Tibial artery (tissue), 4 donors: Measurements from ENCODE around the gene FOXRED2.
"Not testable (repeated sequence)": the region's sequence is repeated elsewhere in the genome, so short reads cannot be mapped to it uniquely, and the experiment has no call there.

Experiments used
- DNase-seq, 2 donors: peaks; one replicate each; pipeline ENCODE4 v3.0.0-alpha.2; 2019
- H3K27ac ChIP-seq, 2 donors: fragments of 200-600 bp; sonication (generic) in 1 of 2; 1 replicate in 1 of 2; 2 replicates in 1 of 2; pipeline ENCODE4 v1.5.1; 2018 to 2019; ENCODE audit warnings: mild to moderate bottlenecking in 1 of 2
- H3K27me3 ChIP-seq, 2 donors: fragments of 200-600 bp; sonication (generic) in 1 of 2; one replicate each; pipeline versions ENCODE4 v1.5.1 to v1.6.0; 2016 to 2019
- H3K36me3 ChIP-seq, 3 donors: fragments of 200-600 bp; sonication (generic) in 2 of 3; one replicate each; pipeline ENCODE4 v1.5.1; 2016 to 2019; ENCODE audit warnings: mild to moderate bottlenecking in 2 of 3
- H3K4me1 ChIP-seq, 4 donors: fragments of 200-600 bp; sonication (generic) in 2 of 4; 1 replicate in 3 of 4; 2 replicates in 1 of 4; pipeline ENCODE4 v1.5.1; 2016 to 2019
- H3K4me3 ChIP-seq, 2 donors: fragments of 200-600 bp; sonication (generic) in 1 of 2; 1 replicate in 1 of 2; 2 replicates in 1 of 2; pipeline ENCODE4 v1.5.1; 2018 to 2019; ENCODE audit warnings: mild to moderate bottlenecking in 2 of 2
- H3K9me3 ChIP-seq, 3 donors: fragments of 200-600 bp; sonication (generic) in 1 of 3; one replicate each; pipeline ENCODE4 v1.5.1; 2016 to 2019
- intact Hi-C: fragments of 100-400 bp; cut with DNase I; formaldehyde crosslinking; loops from one replicate; pipeline ENCODE4 v1.15.0; 2023; ENCODE audit warnings: low total_unique reads
- TF ChIP-seq, protein P1 (sequence below), 2 experiments: fragments of 200-600 bp in 1 of 2; fragments of 450-650 bp in 1 of 2; IDR thresholded peaks; one replicate each; pipeline ENCODE4 v1.5.1; 2017 to 2019; ENCODE audit warnings: antibody characterized with exemption in 2 of 2, mild to moderate bottlenecking in 1 of 2, moderate library complexity in 1 of 2

The FOXRED2 gene

DNA sequence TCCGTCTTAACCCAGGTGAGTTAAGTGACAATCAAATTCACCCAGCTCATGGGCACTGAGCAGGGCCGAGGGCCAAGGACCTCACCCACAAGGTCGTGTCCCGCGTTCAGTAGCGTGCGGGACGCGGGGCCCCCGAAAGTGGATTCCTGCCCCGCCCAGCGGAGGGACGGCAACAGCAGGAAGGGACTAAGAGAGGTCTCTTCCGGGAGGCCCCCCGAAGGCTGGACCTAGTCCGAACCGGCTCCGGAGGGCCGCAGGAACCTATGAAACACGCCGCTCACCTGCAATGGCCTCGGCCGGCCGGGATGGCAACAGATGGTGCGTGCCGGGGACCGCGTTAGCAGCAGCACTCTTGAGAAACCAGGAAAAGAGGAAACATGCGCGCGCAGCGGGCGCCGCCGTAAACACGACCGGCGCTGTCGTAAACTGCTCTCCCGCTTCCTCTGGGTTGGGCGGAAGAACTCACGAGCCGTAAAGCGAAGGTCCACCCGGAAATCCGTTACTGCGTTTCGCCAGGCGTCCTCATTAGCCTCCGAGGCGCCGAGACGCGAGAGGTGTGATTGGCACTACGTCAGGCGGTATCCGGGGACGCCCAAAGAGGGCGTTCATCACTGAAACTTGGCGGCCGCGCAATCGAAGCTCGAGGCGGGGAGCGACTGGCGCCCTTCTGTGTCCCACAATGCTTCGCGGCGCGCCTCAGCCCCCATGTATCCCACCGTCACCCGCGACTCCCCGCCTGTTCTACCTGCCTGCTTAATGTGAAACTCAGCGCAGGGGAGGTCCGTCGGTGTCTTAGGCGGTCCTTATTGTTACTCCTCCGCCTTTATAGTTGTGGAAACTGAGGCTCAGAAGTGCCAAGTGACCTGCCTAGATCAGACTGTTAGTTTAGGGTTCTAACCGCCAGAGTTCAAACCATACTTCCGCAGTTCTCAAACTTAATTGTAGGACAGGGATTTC, 22.2 kb upstream of the FOXRED2 start, which contains the start of gene EIF3D:
Gene EIF3D (minus strand): TSS at position 372 of the 957 bp plus-strand sequence. CDS start 3,045 bp downstream, outside the sequence.
- TF ChIP-seq, protein P1, sequence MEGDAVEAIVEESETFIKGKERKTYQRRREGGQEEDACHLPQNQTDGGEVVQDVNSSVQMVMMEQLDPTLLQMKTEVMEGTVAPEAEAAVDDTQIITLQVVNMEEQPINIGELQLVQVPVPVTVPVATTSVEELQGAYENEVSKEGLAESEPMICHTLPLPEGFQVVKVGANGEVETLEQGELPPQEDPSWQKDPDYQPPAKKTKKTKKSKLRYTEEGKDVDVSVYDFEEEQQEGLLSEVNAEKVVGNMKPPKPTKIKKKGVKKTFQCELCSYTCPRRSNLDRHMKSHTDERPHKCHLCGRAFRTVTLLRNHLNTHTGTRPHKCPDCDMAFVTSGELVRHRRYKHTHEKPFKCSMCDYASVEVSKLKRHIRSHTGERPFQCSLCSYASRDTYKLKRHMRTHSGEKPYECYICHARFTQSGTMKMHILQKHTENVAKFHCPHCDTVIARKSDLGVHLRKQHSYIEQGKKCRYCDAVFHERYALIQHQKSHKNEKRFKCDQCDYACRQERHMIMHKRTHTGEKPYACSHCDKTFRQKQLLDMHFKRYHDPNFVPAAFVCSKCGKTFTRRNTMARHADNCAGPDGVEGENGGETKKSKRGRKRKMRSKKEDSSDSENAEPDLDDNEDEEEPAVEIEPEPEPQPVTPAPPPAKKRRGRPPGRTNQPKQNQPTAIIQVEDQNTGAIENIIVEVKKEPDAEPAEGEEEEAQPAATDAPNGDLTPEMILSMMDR (IDR thresholded peaks at IDR 0.05), result no peak
- Histone ChIP-seq H3K36me3 (peaks cover 23 to 34% (median 23%) of the 10 kb centered on the region in 3 donors), H3K27ac (peak within 1 kb of the TSS; percentile 84 to 90), H3K4me1 (peaks cover 0 to 20% (median 15%) of the 10 kb centered on the region in 4 donors), H3K4me3 (peak within 1 kb of the TSS; percentile 73 to 76), H3K9me3 (no peaks in the 10 kb centered on the region), H3K27me3 (no peaks in the 10 kb centered on the region)
- peak; percentile 98 to 99 for DNase-seq
- intact Hi-C loops, result no loop called here

DNA sequence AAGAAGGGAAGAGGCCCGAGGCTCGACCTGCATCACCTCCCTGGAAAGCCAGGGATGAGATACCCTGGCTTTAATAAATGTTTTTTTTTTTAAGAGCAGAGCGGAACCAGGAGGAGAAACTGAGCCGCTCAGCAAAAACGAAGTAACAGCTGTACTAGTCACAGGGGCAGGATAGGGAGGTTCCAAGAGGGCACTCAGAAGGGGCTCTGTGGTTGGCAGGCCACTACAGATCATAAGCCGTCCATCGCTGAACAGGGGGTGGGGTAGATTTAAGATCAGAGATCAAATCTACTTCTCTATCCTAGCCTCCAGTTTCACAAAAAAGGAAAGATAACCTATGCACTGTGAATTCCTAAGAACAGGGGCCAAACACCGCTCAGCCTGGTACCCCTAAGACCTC, 21.5 kb upstream of the FOXRED2 start:
- Histone ChIP-seq H3K4me1 (peaks cover 0 to 20% (median 15%) of the 10 kb centered on the region in 4 donors), H3K4me3 (peak overlapping the region; percentile 73 to 76), H3K9me3 (no peaks in the 10 kb centered on the region), H3K36me3 (peaks cover 30 to 41% (median 31%) of the 10 kb centered on the region in 3 donors), H3K27ac (peak overlapping the region; percentile 84 to 90), H3K27me3 (no peaks in the 10 kb centered on the region)
- intact Hi-C loops, result no loop called here
- TF ChIP-seq, protein P1 (IDR thresholded peaks at IDR 0.05), result no peak
- DNase-seq, result no peak

DNA sequence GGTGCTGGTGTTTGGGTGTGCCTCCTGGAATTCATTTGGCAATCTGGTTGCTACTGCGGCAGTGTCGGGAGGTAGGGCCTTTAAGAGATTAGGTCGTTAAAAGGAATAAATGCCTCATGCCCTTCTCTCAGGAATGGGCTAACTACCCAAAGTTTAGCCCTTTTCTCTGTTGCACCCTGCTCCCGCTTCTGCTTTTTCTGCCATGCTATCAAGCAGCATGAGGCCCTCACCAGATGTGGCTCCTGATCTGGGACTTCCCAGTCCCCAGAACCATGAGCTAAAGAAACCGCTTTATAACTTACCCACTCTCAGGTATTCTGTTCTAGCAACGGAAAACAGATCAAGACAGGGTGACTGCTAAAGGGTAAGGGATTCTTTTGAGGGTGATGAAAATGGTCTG, 15.8 kb upstream of the FOXRED2 start:
- H3K36me3 ChIP-seq, result peaks cover 85 to 98% (median 87%) of the 10 kb centered on the region in 3 donors
- H3K27ac ChIP-seq, result no peak overlapping the region
- no peak for DNase-seq
- no peak overlapping the region for H3K4me3 ChIP-seq
- intact Hi-C loops, result no loop called here
- H3K9me3 ChIP-seq, result no peaks in the 10 kb centered on the region
- peaks cover 0 to 6% (median 5%) of the 10 kb centered on the region in 4 donors for H3K4me1 ChIP-seq
- TF ChIP-seq, protein P1 (IDR thresholded peaks at IDR 0.05), result no peak
- no peaks in the 10 kb centered on the region for H3K27me3 ChIP-seq

DNA sequence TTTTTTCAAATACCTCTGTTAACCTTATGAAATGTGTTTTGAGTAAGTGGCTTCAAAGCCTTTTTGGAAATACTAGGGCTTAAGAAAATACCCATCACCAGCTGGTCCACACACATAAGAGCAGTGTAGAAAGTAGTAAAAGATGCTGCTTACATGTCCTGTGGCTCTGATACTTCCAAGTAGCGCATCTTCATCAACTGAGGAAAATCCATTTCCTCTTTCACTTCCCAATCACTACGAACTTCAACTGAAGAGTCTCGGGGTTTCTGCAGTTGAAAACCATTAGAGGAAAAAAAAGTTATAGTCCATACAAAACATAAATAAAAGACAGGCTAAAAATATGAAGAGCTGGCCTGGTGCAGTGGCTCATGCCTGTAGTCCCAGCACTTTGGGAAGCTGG, 13.6 kb upstream of the FOXRED2 start:
- TF ChIP-seq, protein P1 (IDR thresholded peaks at IDR 0.05), result no peak

DNA sequence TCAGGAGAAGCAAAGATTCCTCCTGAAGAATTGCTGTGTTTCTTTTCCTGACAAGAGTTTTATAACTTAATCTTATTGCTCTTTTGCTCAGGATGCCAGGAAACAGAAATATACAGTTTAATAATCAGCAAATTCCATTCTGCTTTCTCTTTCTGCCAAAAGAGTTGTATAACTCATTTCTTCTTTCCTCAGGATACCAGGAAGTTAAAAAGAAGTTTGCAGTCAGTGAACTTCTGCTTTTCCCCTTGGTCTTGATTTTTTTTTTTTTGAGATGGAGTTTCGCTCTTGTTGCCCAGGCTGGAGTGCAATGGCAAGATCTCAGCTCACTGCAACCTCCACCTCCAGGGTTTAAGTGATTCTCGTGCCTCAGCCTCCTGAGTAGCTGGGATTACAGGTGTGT, 13.1 kb upstream of the FOXRED2 start:
- H3K27ac ChIP-seq, H3K9me3 ChIP-seq, H3K4me1 ChIP-seq, H3K4me3 ChIP-seq, intact Hi-C loops, DNase-seq, H3K27me3 ChIP-seq: not testable (repeated sequence)
- H3K36me3 ChIP-seq, result peaks cover 98 to 100% (median 100%) of the 10 kb centered on the region in 3 donors

More for the DNA sequence above, 13.6 kb upstream of the FOXRED2 start:
- H3K27ac ChIP-seq, result no peak overlapping the region
- H3K9me3 ChIP-seq, result no peaks in the 10 kb centered on the region
- no peak overlapping the region for H3K4me3 ChIP-seq
- no peaks in the 10 kb centered on the region for H3K27me3 ChIP-seq
- peaks cover 96 to 100% (median 100%) of the 10 kb centered on the region in 3 donors for H3K36me3 ChIP-seq
- no peaks in the 10 kb centered on the region for H3K4me1 ChIP-seq
- no peak for DNase-seq
- intact Hi-C loops, result no loop called here

DNA sequence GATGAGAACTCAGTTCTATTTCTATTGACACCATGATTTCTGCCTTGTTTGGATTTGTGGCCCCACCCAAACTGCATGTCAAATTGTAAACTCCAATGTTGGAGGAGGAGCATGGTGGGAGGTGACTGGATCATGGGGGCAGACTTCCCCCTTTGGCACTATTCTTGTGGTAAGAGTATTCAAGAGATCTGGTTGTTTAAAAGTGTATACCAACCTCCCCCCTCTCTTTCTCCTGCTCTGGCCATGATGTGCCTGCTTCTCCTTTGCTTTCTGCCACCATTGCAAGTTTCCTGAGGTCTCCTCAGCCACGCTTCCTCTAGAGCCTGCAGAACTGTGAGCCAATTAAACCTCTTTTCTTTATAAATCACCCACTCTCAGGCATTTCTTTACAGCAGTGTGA, 7.9 kb upstream of the FOXRED2 start:
- Histone ChIP-seq H3K36me3 (peaks cover 84 to 100% (median 94%) of the 10 kb centered on the region in 3 donors), H3K27ac (no peak overlapping the region), H3K9me3 (no peaks in the 10 kb centered on the region), H3K4me3 (no peak overlapping the region), H3K4me1 (no peaks in the 10 kb centered on the region), H3K27me3 (no peaks in the 10 kb centered on the region)
- intact Hi-C loops, result no loop called here
- no peak for DNase-seq
- TF ChIP-seq, protein P1 (IDR thresholded peaks at IDR 0.05), result no peak
